Left colon (tissue), 2 donors: ENCODE data around the gene CSF3R. TPM values are rescaled to one million over a fixed set of nuclear protein-coding genes. Genes with fewer than 3 reads are reported as not detected.

Experiments used
- ATAC-seq: fragments of 200-7000 bp; cut with Tn5 transposase; one replicate; pipeline ENCODE4 v1.9.1; 2020; ENCODE audit warnings: mild to moderate bottlenecking, moderate library complexity
- DNase-seq, 2 donors: peaks; one replicate each; pipeline ENCODE4 v3.0.0-alpha.2; 2020
- intact Hi-C, 2 donors: fragments of 100-400 bp; cut with DNase I in 1 of 2; cut with micrococcal nuclease in 1 of 2; formaldehyde crosslinking; loops; one replicate each; pipeline versions ENCODE4 v1.11.2 to v1.14.0; 2022; cut with DNase I, micrococcal nuclease
- total RNA-seq, 2 donors: library from RNA; stranded (reverse); fragmentation: NEBNext Ultra II Directional; extraction: Animal tissue kit (Norgen Biotek cat#: 25700); gene quantifications; one replicate each; pipeline ENCODE4 v1.2.1, GENCODE V29; 2021
- donor health status: DM: no; HTN: no; CAD: no.
- donor health status: DM: yes; HTN: yes; CAD: no.

Gene CSF3R
- total RNA-seq, 2 donors from 2014 or later, result 2.5 to 2.9 TPM

DNA sequence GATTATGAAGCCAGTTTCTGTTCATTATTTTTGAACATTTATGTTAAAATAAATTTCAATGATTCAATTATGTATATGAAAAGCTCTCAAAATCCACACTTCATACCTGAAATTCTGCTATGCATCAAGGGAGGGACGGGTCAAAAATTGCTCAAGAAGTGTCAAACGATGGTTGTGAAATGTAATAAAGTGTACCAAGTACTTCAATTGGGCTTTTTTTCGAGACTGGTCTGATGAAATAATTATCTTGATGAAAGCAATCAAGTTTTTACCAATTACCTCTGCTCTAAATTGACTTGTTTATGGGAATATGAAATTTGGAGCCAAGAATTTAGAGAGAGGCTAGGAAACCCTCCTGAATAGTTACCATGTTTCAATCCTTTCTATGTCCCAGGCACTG lies 40.4 kb downstream of the CSF3R start:
- intact Hi-C loops, result no loop called here
- ATAC-seq (no peak), DNase-seq (no peak)

DNA sequence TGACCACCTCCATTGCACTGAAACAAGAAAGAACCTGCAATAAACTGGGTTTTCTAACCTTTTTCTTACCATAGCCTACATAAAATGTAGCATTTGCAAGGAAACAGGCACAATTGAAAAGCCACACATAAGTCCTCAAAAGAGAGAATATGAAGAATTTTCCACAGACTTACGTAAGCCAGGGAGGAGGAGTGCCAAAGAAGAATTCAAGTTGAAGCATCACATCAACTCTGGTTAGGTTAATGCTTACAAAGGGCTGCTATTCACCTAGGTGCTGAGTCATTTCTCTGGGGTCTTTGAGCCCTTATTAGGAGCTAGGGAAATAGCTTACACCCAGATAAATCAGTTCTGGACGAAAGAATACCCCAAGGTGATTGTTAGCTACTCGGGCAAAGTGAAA lies 42.1 kb downstream of the CSF3R start:
- intact Hi-C loops, result no loop called here
- ATAC-seq, result no peak
- no peak for DNase-seq

DNA sequence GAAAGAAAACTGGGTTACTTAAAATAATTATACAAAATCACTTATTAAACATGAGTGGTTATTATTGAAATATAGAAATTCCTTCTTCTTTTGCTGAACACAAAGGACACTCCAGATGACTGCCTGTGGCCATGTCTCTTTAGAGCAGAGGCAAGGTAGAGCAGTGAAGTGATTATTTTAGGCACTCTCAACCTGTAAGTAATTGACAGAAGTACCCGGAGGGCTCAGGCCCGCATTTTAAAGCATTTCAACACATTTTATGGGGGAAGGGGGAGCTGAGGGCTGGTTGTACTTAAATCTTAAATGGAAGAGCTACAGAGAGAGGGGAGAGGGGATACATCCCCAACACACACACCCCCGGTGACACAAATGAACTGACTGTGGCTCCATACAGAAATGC lies 42.7 kb downstream of the CSF3R start:
- no peak for ATAC-seq
- intact Hi-C loops, result no loop called here

DNA sequence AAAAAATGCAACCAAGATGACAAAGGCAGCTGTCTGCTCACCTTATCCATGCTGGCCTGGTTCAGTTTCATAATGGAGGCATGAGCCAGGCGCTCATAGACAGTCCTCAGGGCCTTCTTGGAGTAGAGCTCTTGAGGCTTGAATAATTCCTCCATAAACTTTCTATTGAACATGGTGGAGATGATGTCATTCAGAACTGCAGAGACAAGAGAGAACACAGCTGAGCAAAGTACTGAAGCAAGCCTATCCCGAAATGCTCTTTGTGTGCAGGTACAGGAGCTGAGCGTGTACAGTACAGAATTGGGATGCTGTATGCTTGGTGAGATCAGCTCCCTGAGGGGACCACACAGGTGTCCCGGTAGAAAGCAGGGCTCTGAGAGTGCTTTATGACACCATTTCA lies 44.0 kb downstream of the CSF3R start:
- ATAC-seq, result no peak

More for the DNA sequence above, 42.7 kb downstream of the CSF3R start:
- DNase-seq, result no peak

DNA sequence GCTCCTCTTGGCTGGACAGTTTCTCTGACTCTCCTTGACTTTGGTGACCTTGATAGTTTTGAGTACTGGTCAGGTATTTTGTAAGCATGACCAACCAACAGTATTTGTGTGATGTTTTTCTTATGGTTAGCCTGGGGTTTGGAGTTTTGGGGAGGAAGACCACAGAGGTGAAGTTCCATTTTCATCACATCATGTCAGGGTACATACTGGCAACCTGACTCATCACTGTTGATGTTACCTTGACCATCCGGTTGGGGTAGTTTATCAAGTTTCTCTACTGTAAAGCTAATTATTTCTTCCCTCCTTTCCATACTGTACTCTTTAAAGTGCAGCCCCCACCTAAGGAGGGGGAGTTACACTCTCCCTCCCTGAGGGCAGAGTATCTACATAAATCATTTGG lies 45.9 kb downstream of the CSF3R start:
- intact Hi-C loops, result no loop called here
- no peak for DNase-seq

More for the DNA sequence above, 44.0 kb downstream of the CSF3R start:
- no peak for DNase-seq
- intact Hi-C loops, result no loop called here

DNA sequence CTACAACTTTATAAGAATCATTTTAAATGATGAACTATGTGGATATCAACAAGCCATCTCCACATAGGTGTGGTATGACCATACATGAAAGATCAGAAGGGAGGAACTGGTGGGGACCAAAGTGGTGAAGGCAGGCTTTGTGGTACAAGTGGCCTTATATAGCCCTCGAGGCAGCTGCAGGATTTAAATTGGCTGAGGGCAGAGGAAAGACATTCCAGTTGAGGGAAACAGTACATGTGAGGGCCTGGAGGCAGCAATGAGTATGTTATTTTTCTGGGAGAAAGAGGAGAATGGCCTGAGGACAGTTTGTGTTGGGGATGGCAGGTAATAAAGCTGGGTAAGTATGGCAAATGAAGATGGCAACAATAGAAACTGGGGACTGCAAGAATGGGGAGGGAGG lies 49.6 kb downstream of the CSF3R start:
- no peak for ATAC-seq
- intact Hi-C loops, result no loop called here
- DNase-seq, result no peak

More for the DNA sequence above, 45.9 kb downstream of the CSF3R start:
- ATAC-seq, result no peak

DNA sequence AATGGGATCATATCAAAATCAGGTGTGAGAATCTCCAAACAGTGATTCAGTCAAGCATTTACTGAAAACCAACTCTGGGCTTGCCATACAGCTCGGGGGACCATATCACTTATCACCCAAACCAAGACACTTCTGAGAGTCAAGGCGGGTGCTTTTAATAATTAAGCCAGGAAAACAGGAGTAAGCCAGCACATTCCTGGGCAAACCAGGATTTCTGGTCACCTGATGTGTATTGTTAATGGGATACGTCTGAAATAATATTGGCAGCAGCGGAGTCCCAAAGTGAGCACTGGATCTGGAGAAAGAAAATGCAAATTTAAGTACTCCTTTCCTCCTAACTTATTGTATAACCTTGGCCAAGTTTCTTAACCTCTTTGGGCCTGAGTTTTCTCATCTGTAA lies 50.1 kb downstream of the CSF3R start:
- intact Hi-C loops, result no loop called here
- DNase-seq (no peak), ATAC-seq (no peak)

DNA sequence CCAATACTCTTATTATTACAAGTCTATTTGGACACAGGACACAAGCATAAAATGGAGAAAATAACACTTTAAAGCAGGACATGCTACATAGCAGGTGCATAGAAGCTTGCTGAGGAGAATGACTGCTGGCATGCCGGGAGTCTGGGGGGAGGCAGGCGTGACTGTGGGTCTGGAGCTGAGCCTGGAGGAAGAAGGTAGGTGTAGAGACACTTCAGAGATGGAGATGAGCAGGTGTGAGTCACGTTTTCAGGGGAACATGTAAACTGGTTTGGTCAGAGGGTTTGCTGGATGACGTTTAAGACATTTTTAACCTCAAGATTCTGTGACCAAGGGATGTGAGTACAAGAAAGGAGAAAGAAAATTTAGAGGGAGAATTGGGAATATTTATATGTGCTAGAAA lies 56.9 kb downstream of the CSF3R start:
- ATAC-seq, result no peak
- intact Hi-C loops, result no loop called here
- no peak for DNase-seq

DNA sequence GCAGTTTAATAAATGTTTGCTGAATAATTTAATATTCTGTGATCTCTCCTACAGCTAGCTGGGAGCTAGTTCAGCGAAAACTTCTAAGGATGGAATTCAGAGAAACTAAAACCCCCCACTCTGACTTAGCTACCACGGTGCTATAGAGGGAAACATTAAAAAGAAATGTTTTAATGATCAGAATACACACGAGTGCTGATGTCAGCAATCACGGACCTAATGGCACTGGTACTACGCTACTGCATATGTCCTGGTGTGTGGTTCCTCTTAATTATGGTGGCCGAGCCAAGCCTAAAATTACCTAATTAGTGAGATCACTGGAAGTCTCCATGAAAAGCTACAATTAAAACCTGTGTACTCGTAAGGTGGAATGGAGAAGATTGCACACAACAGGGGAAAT lies 61.1 kb downstream of the CSF3R start:
- DNase-seq, result no peak
- no peak for ATAC-seq
- intact Hi-C loops, result loop anchor here in 1 of 2 donors (5.0 kb wide), 1 partner anchor 79 kb away; no protein-coding TSS in a partner anchor

DNA sequence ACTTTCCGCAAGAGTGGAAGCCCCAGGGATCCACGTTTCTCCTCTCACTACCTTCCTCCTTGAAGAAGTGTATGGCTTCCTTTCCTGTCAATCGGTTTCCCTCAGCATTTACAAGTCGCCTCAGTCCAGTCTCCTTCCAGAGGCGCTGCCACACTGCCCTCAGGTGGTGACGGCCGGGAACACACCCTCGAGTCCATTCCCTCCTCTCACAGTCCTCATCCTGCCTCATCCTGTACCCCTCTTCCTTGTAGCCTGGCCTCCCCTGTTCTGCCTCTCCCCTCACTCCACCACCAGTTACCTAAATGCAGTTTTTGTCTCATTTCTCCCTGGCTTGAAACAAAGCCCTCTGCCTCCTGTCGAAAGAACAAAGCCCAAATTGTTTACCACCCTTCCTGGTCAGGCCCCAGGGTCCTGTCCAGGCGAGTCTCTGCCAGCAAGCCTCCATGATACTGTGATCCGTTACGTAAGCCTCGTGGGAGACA lies 61.8 kb downstream of the CSF3R start:
- peak; percentile 75 to 92 for DNase-seq
- intact Hi-C loops, result loop anchor here in 1 of 2 donors (5.0 kb wide), 1 partner anchor 79 kb away; no protein-coding TSS in a partner anchor
- ATAC-seq, result peak; percentile 91

DNA sequence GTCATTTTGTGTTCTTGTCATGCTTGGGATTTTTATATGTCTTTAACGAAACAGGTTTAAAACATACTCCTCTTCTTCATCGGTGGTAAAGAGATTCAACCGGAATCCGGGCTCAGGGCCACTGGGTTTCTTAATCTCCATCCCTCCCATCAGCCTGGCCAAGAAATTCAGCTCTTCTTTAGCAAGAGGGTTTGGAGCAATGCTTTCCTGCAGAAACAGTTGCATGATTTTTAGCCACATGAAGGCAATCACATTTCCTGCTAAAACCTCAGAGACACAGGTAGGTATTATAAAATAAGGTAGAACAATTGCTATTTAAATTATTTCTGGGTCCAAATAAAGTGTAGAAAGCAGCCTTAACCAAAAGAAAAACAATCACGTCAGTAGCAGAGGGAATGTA lies 62.3 kb downstream of the CSF3R start:
- intact Hi-C loops, result loop anchor here in 1 of 2 donors (5.0 kb wide), 1 partner anchor 78 kb away; no protein-coding TSS in a partner anchor
- ATAC-seq (no peak), DNase-seq (no peak)

DNA sequence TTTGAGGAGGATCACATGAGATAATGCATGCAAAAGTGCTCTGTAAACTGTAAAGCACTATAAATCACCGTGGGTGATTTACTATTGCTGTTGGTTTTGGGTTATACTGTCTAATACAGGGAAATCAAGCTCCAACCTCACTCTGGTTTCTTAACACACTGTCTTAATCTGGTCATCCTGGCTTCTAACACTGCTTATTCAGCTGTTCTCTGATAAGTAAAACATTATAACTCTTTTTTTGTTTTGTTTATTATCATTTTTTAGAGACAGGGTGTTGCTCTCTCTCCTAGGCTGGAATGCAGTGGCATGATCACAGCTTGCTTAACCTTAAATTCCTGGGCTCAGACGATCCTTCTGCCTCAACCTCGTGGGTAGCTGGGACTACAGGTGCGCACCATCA lies 63.1 kb downstream of the CSF3R start:
- DNase-seq (no peak), ATAC-seq (no peak)
- intact Hi-C loops, result no loop called here

DNA sequence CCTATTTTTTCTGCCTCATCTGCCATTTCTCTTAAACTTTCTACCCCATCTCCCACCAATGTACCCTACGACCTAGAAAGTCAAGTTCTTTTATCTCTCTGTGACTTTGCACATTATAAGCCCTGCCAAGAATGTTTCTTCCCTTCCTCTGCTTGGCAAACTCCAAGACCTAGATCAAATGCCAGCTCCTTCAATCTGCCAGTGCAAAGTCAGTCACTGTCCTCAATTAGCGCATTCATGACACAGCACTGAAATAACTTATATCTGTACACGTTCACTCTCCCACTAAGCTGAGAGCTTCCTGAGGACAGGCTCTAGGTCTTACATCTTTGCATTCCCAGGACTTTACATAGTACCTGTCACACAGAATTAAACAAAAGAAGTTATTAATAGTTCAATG lies 63.6 kb downstream of the CSF3R start:
- ATAC-seq (no peak), DNase-seq (no peak)
- intact Hi-C loops, result no loop called here

DNA sequence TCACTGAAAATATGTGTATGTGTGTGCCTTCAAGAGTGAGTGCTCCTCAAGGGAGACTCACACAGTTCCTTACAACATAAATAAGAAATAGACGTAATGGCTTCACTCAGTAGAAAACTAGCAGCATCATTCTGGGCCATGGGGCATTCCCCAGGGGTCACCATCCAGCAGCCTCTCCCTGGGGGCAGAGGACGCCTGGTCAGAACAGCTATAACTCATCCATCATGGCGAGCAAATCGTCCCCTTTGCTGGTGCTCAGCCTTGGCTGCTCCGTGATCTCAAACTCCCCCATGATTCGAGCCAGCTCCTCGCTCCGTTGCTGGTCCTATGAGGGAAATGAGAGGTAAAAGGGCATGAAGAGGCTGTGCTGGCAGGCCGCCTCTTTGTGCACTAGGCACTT lies 64.8 kb downstream of the CSF3R start:
- DNase-seq (no peak), ATAC-seq (no peak)
- intact Hi-C loops, result no loop called here

Other genes with a start within 250 kb of the CSF3R start
- 10 to 100 TPM; 14.6 to 30.6 TPM for gene SH3D21, start 176.5 kb downstream of the CSF3R start, total RNA-seq
- gene EVA1B, start 159.3 kb downstream of the CSF3R start, total RNA-seq, result 1 to 10 TPM; 2.9 to 8.9 TPM
- 10 to 100 TPM; 55.6 to 67.0 TPM for gene STK40, start 97.0 kb downstream of the CSF3R start, total RNA-seq
- 10 to 100 TPM; 24.1 to 24.2 TPM for gene LSM10, start 85.0 kb downstream of the CSF3R start, total RNA-seq
- gene OSCP1, start 32.5 kb downstream of the CSF3R start, total RNA-seq, result 1 to 10 TPM; 2.7 to 3.1 TPM
- 10 to 100 TPM; 43.6 to 54.9 TPM for gene MRPS15, start 18.5 kb downstream of the CSF3R start, total RNA-seq